Suprapubic skin (tissue), 4 donors: ENCODE results near the gene HEY2. TPM values are rescaled to one million over a fixed set of nuclear protein-coding genes. Genes with fewer than 3 reads are reported as not detected.

Source experiments
- DNase-seq, 2 donors: peaks; one replicate each; pipeline ENCODE4 v3.0.0-alpha.2; 2019; ENCODE audit warnings: low spot score in 2 of 2
- H3K27ac ChIP-seq: fragments of 200-600 bp; sonication (generic); one replicate; pipeline ENCODE4 v1.5.1; 2019
- H3K27me3 ChIP-seq: fragments of 200-600 bp; sonication (generic); one replicate; pipeline ENCODE4 v1.5.1; 2019
- H3K36me3 ChIP-seq: fragments of 200-600 bp; sonication (generic); one replicate; pipeline ENCODE4 v1.5.1; 2019
- H3K4me1 ChIP-seq: fragments of 200-600 bp; sonication (generic); one replicate; pipeline ENCODE4 v1.5.1; 2019
- H3K4me3 ChIP-seq: fragments of 200-600 bp; sonication (generic); one replicate; pipeline ENCODE4 v1.5.1; 2019; ENCODE audit warnings: mild to moderate bottlenecking
- H3K9me3 ChIP-seq: fragments of 200-600 bp; sonication (generic); one replicate; pipeline ENCODE4 v1.5.1; 2019
- EP300 ChIP-seq: sonication (generic); formaldehyde crosslinking; IDR thresholded peaks from one replicate; pipeline ENCODE4 v1.6.1; 2017; ENCODE audit warnings: antibody characterized with exemption
- POLR2A ChIP-seq, 2 donors: fragments of 450-650 bp; IDR thresholded peaks; one replicate each; pipeline ENCODE4 v1.6.1; 2017; ENCODE audit warnings: antibody characterized with exemption in 2 of 2, mild to moderate bottlenecking in 2 of 2, moderate library complexity in 2 of 2
- POLR2AphosphoS5 ChIP-seq, 3 donors: sonication (generic); formaldehyde crosslinking; IDR thresholded peaks; one replicate each; pipeline ENCODE4 v1.6.1; 2017; ENCODE audit warnings: antibody characterized with exemption in 3 of 3
- WGBS: methylation state at CpG from one replicate; pipeline ENCODE4 v1.1.5; 2018; 5-methylcytosine and 5-hydroxymethylcytosine counted together
- total RNA-seq, 4 donors: library from RNA; depleted of rRNA; stranded (reverse); fragments of >200 nt; gene quantifications; one replicate each; pipeline ENCODE4 v1.1.0, GENCODE V29; 2016
- TF ChIP-seq, protein P1 (sequence below), 2 donors: fragments of 200-600 bp in 1 of 2; fragments of 450-650 bp in 1 of 2; sonication (generic) in 1 of 2; IDR thresholded peaks; one replicate each; pipeline ENCODE4 v1.5.1; 2016 to 2019; ENCODE audit warnings: antibody characterized with exemption in 2 of 2, mild to moderate bottlenecking in 1 of 2, moderate library complexity in 1 of 2

HEY2 gene
- total RNA-seq, 4 donors from 2014 or later = 0.76 to 3.0 (median 1.9) TPM

- H3K27ac ChIP-seq = no peak overlapping the region
- DNase-seq = no peak
- no peak overlapping the region for H3K4me3 ChIP-seq
- TF ChIP-seq POLR2A (IDR thresholded peaks at IDR 0.05) (no peak), POLR2AphosphoS5 (IDR thresholded peaks at IDR 0.05) (no peak), EP300 (no peak)
- TF ChIP-seq, protein P1, sequence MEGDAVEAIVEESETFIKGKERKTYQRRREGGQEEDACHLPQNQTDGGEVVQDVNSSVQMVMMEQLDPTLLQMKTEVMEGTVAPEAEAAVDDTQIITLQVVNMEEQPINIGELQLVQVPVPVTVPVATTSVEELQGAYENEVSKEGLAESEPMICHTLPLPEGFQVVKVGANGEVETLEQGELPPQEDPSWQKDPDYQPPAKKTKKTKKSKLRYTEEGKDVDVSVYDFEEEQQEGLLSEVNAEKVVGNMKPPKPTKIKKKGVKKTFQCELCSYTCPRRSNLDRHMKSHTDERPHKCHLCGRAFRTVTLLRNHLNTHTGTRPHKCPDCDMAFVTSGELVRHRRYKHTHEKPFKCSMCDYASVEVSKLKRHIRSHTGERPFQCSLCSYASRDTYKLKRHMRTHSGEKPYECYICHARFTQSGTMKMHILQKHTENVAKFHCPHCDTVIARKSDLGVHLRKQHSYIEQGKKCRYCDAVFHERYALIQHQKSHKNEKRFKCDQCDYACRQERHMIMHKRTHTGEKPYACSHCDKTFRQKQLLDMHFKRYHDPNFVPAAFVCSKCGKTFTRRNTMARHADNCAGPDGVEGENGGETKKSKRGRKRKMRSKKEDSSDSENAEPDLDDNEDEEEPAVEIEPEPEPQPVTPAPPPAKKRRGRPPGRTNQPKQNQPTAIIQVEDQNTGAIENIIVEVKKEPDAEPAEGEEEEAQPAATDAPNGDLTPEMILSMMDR (IDR thresholded peaks at IDR 0.05) = no peak
- H3K36me3 ChIP-seq = no peaks in the 10 kb centered on the region
- WGBS = 85% methylated on average over 6 of the region's 6 CpGs
- peaks cover 36% of the 10 kb centered on the region for H3K27me3 ChIP-seq
- peaks cover 31% of the 10 kb centered on the region for H3K4me1 ChIP-seq
- H3K9me3 ChIP-seq = no peaks in the 10 kb centered on the region
Observed at GRCh38 chr6:125745281-125746018, 4.0 kb upstream of the HEY2 start.

GRCh38 chr6:125746019-125746414 is 3.4 kb upstream of the HEY2 start:
- WGBS = 73% methylated on average over 5 of the region's 5 CpGs
- Histone ChIP-seq H3K9me3 (no peaks in the 10 kb centered on the region), H3K4me1 (peaks cover 34% of the 10 kb centered on the region), H3K36me3 (no peaks in the 10 kb centered on the region), H3K27me3 (peaks cover 38% of the 10 kb centered on the region), H3K4me3 (peak overlapping the region; percentile 70), H3K27ac (peak overlapping the region; percentile 86)
- TF ChIP-seq POLR2AphosphoS5 (IDR thresholded peaks at IDR 0.05) = no peak
- TF ChIP-seq EP300 = no peak
- no peak for TF ChIP-seq POLR2A (IDR thresholded peaks at IDR 0.05)
- TF ChIP-seq, protein P1 (IDR thresholded peaks at IDR 0.05) = no peak
- DNase-seq = no peak

DNA sequence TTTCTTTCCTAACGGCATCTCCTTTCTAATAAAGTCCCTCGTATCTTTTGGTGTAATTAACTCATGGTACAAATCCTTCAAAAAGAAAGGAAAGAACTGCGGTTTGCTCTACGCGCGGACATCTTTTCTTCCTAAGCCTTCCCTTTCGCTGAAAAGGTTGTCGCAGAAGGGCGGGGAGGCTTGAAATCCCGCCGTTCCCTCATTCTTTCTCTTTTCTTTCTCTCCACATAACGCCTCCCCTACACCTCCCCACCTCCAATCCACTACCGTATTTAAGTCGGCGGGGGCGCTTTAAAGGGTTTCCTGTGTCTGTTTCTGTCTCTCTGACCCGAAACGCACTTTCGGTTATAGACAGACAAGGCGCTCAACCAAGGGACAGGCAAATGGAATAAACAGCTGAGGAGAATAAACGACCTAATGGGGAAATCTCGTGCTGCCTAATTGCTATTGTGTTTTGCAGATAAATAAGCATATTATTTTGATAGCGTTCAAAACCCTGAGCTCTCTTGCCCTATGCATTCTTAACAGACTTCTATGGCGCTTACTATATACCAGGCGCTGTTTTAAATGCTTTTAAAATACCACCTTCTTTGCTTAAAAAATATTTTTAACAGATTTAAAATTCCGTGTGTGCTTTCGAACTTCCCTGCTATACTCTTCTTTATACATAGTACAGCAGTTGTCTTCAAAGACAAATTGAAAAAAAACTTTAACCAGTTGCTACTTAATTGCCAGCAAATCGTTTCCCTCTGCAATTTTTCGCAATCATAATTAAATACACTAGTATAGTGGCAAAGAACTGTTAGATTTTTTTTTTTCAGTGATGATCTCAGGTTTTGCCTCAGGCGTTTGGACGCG is 2.5 kb upstream of the HEY2 start:
- Histone ChIP-seq H3K4me3 (peak overlapping the region; percentile 70), H3K27ac (peak overlapping the region; percentile 86), H3K9me3 (no peaks in the 10 kb centered on the region), H3K4me1 (peaks cover 34% of the 10 kb centered on the region), H3K36me3 (no peaks in the 10 kb centered on the region), H3K27me3 (peaks cover 47% of the 10 kb centered on the region)
- 9% methylated on average over 32 of the region's 32 CpGs for WGBS
- TF ChIP-seq POLR2AphosphoS5 (IDR thresholded peaks at IDR 0.05) = no peak
- no peak for TF ChIP-seq POLR2A (IDR thresholded peaks at IDR 0.05)
- TF ChIP-seq, protein P1 (IDR thresholded peaks at IDR 0.05) = no peak
- TF ChIP-seq EP300 = no peak
- peak in 1 of 2 donors; percentile 82 for DNase-seq

- Histone ChIP-seq H3K4me3 (peak overlapping the region; percentile 70), H3K27me3 (peaks cover 56% of the 10 kb centered on the region), H3K36me3 (no peaks in the 10 kb centered on the region), H3K27ac (peak overlapping the region; percentile 86), H3K9me3 (no peaks in the 10 kb centered on the region), H3K4me1 (peaks cover 34% of the 10 kb centered on the region)
- TF ChIP-seq POLR2A (IDR thresholded peaks at IDR 0.05) (no peak), EP300 (no peak), POLR2AphosphoS5 (IDR thresholded peaks at IDR 0.05) (no peak)
- TF ChIP-seq, protein P1 (IDR thresholded peaks at IDR 0.05) = no peak
- peak; percentile 77 to 82 for DNase-seq
- WGBS = 2% methylated on average over 35 of the region's 76 CpGs
Observed at GRCh38 chr6:125747589-125748405, 1.6 kb upstream of the HEY2 start.
